Activated T-helper 1 cell treated with anti-CD3 and anti-CD28 coated beads, Interleukin-2, amount 50 U/mL, for 16 hours (primary cell): ENCODE data around the gene LRFN5.
"Not testable (repeated sequence)": the region's sequence is repeated elsewhere in the genome, so short reads cannot be mapped to it uniquely, and the experiment has no call there.

Experiments
- DNase-seq, 2 donors: peaks; one replicate each; pipeline ENCODE4 v3.0.0-alpha.2; 2020; ENCODE audit warnings: low read depth in 1 of 2, low spot score in 1 of 2

Gene LRFN5

GRCh38 chr14:41636492-41637392, 30.1 kb downstream of the LRFN5 start:
- no peak for DNase-seq

- DNase-seq = no peak
Observed at GRCh38 chr14:41641690-41642089, 35.0 kb downstream of the LRFN5 start.

DNA sequence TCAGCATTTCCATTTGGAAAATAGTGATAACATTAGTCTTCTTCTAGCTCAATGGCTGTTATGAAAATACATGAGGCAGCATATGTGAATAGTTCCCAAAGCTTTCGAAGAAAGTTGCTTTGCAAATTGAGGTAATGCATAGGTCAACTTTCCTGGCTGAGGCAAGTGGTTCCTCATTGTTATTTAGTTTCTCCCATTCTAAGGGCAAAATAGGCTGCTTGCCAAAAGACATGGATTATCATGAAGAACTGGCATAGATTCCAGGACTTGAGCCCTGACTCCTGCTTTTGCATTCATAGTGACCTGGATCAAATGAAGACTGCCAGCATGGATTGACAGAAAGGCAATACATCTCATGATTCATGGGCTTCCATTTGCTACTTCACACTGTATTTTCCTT, 35.7 kb downstream of the LRFN5 start:
- no peak for DNase-seq

DNA sequence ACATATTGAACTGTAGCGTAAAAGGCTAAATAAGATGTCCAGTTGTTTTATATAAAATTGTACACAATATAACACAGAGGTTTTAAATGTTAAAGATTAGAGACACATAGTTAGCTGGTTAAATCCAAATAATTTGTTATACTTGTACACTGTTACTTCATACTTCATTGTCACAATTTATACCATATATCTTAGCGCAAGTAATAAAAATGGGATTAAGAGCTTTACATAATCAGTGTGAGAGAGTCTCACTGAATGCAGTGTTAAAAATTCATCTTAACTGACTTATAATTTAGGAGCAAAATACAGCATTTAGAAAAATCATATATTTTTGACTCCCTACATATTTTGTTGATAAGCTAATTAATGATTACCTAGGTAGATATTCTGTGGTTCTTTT, 36.1 kb downstream of the LRFN5 start:
- no peak for DNase-seq

DNA sequence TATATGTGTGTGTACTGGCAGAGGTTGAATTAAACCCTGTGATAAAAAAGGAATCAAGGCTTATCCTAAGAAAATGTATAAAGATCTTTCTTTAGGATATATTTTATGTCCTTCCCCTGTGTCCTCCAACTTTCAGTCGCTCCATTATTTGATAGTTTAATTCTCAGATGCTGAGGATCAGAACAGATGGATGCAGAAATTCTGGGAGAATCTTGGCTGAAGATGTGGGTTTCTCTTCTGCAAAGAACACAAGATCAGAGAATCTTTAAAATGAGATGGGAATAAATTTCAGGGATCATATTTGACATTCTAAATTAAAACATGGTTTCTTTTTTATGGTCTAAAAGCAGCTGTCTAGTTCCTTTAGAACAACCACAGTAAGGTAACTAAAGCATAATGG, 37.9 kb downstream of the LRFN5 start:
- DNase-seq = no peak

DNA sequence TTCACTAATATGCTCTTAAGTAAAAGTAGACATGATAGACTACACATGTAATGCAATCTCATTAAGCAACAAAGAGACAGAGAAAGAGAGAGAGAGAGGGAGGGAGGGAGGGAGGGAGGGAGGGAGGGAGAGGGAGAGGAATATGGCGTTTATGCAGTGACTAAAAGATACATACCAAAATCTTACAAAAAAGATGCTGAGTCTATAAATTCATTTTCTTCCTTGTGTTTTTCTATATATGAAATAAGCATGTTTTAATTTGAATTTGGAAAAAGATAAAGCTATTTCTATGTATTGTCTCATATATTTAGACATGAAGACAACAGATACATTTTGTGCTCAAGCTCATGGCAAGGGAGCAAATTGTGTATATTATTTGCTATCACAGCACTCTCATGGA, 44.1 kb downstream of the LRFN5 start:
- DNase-seq = no peak

DNA sequence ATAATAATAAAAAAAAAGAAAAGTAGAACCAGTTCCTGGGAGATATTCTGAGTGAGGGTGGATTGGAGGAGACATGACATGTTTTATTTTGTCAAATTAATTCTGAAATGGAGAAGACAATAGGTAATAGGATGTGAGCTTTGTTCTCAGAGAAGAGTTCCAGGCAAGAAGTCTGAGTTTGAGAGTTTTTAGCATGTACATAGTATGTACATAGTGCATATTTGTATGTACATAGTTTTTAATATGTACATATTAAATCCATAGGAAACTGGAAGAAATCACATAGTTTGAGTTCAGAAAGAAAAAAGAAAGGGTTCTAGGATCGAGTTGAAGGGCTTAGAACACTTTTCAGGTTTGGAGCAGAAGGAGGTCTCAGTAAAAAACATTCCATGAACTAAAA, 47.5 kb downstream of the LRFN5 start:
- DNase-seq = no peak

GRCh38 chr14:41662780-41663472, 56.2 kb downstream of the LRFN5 start:
- DNase-seq = no peak

DNA sequence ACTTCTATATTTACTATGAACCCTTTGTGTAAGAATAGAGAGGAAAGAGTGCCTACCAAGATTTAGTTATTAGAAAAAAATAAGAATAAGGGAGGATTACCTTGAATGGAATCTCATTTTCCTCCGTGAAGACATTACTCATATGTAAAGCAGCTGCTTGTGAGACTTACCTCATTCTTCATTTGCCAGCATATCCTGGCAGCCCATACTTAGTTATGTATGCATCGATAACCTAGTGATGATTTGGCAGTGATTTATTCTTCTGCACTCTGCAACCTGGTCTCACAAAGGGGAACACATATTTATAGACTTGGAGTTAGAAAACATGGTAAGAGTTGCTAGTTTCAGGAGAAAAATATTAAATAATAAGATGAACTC, 56.8 kb downstream of the LRFN5 start:
- DNase-seq = no peak

- DNase-seq = no peak
Observed at GRCh38 chr14:41666301-41666700, 59.6 kb downstream of the LRFN5 start.

- no peak for DNase-seq
Observed at GRCh38 chr14:41668356-41668755, 61.7 kb downstream of the LRFN5 start.

- not testable (repeated sequence) for DNase-seq
Observed at GRCh38 chr14:41673601-41674000, 66.9 kb downstream of the LRFN5 start.

DNA sequence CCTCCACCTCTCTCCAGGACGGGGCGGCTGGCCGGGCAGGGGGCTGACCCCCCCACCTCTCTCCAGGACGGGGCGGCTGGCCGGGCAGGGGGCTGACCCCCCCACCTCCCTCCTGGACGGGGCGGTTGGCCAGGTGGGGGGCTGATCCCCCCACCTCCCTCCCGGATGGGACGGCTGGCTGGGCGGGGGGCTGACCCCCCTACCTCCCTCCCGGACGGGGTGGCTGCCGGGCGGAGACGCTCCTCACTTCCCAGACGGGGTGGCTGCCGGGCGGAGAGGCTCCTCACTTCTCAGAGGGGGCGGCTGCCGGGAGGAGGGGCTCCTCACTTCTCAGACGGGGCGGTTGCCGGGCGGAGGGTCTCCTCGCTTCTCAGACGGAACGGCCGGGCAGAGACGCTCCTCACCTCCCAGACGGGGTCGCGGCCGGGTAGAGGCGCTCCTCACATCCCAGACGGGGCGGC, 67.9 kb downstream of the LRFN5 start:
- not testable (repeated sequence) for DNase-seq

DNA sequence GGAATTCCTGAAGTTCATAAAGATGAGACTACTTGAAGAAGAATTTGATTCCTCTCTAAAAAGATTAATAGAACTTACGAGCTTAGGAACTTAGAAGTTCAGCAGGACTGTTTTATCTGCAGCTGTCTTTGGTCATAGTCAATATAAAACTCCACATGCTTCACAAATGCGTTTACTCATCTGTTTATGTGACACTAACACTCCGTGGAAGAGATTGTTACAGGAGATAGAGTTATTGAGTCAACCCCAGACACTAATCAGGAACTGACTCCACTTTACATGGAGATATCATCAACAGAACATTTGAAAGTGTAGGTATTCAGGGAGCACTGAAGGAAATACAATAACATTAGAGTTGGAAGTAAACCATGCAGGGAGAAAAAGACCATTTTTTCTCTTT, 92.8 kb downstream of the LRFN5 start:
- no peak for DNase-seq

DNA sequence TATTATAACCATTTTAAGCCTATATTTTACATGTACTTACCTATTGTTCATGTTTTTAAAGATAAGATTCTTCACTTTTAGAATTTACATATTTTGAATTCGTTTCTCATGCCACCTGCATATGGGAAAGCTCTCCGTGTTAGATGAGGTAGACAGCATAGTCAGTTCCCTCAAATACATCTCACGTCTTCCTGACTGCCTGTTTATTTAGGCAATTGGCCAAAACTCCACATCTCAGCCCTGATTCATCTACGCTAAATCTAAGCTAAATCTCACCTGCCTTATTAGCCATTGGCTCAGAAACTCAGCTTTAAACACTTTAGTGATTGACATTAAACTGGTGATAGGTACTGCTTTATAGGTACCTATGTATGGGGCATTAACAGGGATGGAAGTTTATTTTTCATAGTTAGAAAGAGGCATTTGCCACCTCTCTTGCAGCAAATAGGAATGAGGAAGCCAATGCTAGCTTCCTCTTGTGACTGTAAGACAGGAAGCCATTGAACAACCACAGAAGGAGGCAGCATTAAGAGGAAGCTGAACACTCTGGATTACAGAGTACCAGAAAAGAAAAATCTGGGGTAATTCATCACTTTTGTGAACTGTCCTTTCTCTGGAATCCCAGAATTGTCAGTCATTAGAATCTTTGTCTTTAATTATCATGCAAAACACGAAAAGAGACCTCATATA, 111.9 kb downstream of the LRFN5 start:
- no peak for DNase-seq

- no peak for DNase-seq
Observed at GRCh38 chr14:41739203-41739602, 132.5 kb downstream of the LRFN5 start.

GRCh38 chr14:41743140-41743539, 136.5 kb downstream of the LRFN5 start:
- no peak for DNase-seq

- no peak for DNase-seq
Observed at GRCh38 chr14:41749429-41749828, 142.8 kb downstream of the LRFN5 start.

DNA sequence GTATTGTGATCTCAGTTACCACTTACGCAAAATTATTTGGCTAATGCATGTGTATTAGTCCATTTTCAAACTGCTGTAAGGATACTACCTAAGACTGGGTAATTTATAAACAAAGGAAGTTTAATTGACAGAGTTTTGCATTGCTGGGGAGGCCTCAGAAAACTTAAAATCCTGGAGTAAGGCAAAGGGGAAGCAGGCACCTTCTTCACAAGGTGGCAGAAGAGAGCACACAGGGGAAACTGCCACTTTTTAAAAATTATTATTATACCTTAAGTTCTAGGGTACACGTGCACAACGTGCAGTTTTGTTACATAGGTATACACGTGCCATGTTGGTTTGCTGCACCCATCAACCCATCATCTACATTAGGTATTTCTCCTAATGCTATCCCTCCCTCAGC, 143.9 kb downstream of the LRFN5 start:
- not testable (repeated sequence) for DNase-seq

GRCh38 chr14:41758011-41758665, 151.5 kb downstream of the LRFN5 start:
- DNase-seq = no peak

GRCh38 chr14:41761204-41761603, 154.5 kb downstream of the LRFN5 start:
- no peak for DNase-seq
